ENCODE measurements around the gene RPIA. TPM values are rescaled to one million over a fixed set of nuclear protein-coding genes. Genes with fewer than 3 reads are reported as not detected.
A peak's percentile ranks its signal among the peaks of the same experiment; 100 is the strongest.

Gene RPIA
- total and polyA plus RNA-seq, 8 donors, result 16.0 to 35.2 (median 31.9) TPM

DNA sequence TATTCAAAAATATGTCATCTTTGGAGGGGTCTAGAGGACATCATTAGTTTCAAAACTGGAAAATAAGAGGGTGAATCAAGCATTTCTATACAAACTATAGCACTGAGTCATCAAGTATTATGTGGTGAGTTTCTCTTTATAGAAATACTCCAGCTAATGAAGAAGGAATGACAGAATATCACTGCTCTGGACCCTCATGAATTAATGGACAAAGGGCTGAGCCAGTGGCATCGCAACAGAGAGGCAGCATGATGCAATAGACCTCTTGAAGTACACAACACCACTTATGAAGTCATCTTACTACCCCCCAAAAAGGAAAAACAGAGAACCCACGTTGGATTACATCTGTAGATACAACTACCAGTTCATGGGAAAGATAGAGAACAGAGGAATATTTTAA, 36.8 kb upstream of the RPIA start:
- Histone ChIP-seq H3K9me3 (no peaks in the 10 kb centered on the region), H3K4me1 (peaks cover 5% of the 10 kb centered on the region in 2 donors), H3K27me3 (no peaks in the 10 kb centered on the region), H3K27ac (no peak overlapping the region), H3K4me3 (no peak overlapping the region), H3K36me3 (no peaks in the 10 kb centered on the region)
- TF ChIP-seq, protein P1, sequence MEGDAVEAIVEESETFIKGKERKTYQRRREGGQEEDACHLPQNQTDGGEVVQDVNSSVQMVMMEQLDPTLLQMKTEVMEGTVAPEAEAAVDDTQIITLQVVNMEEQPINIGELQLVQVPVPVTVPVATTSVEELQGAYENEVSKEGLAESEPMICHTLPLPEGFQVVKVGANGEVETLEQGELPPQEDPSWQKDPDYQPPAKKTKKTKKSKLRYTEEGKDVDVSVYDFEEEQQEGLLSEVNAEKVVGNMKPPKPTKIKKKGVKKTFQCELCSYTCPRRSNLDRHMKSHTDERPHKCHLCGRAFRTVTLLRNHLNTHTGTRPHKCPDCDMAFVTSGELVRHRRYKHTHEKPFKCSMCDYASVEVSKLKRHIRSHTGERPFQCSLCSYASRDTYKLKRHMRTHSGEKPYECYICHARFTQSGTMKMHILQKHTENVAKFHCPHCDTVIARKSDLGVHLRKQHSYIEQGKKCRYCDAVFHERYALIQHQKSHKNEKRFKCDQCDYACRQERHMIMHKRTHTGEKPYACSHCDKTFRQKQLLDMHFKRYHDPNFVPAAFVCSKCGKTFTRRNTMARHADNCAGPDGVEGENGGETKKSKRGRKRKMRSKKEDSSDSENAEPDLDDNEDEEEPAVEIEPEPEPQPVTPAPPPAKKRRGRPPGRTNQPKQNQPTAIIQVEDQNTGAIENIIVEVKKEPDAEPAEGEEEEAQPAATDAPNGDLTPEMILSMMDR (IDR thresholded peaks at IDR 0.05), result no peak
- no peak for DNase-seq
- intact Hi-C loops (cut with DNase I), result no loop called here
- ATAC-seq, result no peak

DNA sequence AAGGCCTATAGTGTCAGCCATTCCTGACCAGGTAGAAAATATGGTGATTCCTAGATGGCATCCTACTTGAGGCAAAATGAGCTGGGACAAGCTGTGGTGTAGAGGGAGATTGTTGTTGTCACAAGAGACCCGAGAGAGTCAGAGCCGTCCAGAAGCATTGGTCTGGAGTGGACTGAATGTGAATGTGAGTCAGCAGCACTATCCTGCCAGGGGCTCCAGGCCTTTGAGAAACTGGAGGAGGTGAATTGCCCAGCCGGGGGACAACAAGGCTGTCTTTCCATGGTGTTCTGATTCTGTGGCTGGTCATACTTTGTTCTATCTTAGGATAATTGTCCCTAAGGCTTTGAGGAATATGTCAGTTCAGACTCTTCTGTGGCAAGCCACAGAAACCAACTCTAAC, 34.8 kb upstream of the RPIA start:
- TF ChIP-seq, protein P1 (IDR thresholded peaks at IDR 0.05), result no peak
- no peak overlapping the region for H3K27ac ChIP-seq
- no peaks in the 10 kb centered on the region for H3K36me3 ChIP-seq
- no peak for ATAC-seq
- no peaks in the 10 kb centered on the region for H3K27me3 ChIP-seq
- intact Hi-C loops (cut with DNase I), result no loop called here
- no peak for DNase-seq
- no peaks in the 10 kb centered on the region for H3K9me3 ChIP-seq
- peaks cover 5% of the 10 kb centered on the region in 2 donors for H3K4me1 ChIP-seq
- H3K4me3 ChIP-seq, result no peak overlapping the region

DNA sequence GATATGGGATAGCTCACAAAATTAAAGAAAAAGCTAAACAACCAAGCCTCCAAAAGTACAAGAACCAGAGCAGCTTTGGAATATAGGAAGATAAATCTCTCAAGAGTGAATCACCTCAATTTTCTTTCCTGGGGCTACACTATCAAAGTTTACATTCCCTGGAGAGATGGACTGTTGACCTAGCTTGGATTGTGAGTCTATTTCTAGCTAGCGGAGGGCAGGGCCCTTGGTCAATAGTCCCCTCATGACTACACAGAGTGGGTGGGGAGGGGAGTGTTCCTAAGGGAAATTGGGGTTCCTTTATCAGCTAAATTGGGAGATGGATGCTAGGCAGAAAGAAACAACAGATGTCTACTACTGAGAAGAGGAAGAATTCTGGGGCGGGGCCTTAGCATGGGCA, 34.3 kb upstream of the RPIA start:
- peaks cover 5% of the 10 kb centered on the region in 2 donors for H3K4me1 ChIP-seq
- no peaks in the 10 kb centered on the region for H3K27me3 ChIP-seq
- H3K9me3 ChIP-seq, result no peaks in the 10 kb centered on the region
- ATAC-seq, result no peak
- TF ChIP-seq, protein P1 (IDR thresholded peaks at IDR 0.05), result no peak
- H3K27ac ChIP-seq, result no peak overlapping the region
- DNase-seq, result no peak
- H3K4me3 ChIP-seq, result no peak overlapping the region
- intact Hi-C loops (cut with DNase I), result no loop called here
- H3K36me3 ChIP-seq, result no peaks in the 10 kb centered on the region

DNA sequence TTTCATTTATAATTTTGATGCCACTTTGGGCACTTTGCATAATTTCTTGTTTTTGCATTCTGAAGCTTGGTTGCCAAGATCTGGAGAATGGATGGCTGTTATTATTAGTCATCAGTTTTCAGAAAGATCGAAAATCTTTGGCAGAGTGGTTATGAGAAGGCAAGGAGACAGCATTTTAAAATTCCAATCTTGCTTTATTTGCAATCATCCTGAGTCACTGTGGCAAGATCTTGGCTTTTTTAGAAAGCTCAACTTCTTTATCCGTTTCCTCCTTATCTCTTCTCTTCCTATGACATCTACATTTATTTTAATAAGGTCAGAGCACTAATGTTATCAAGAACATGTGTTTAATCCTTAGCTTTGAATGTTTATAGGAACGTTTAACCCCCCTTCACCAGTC, 33.1 kb upstream of the RPIA start:
- TF ChIP-seq, protein P1 (IDR thresholded peaks at IDR 0.05), result no peak
- Histone ChIP-seq H3K4me3 (no peak overlapping the region), H3K4me1 (peaks cover 5% of the 10 kb centered on the region in 2 donors), H3K9me3 (no peaks in the 10 kb centered on the region), H3K27me3 (no peaks in the 10 kb centered on the region), H3K27ac (peak overlapping the region in 1 of 2 donors; percentile 49), H3K36me3 (no peaks in the 10 kb centered on the region)
- intact Hi-C loops (cut with DNase I), result no loop called here
- no peak for DNase-seq
- no peak for ATAC-seq

DNA sequence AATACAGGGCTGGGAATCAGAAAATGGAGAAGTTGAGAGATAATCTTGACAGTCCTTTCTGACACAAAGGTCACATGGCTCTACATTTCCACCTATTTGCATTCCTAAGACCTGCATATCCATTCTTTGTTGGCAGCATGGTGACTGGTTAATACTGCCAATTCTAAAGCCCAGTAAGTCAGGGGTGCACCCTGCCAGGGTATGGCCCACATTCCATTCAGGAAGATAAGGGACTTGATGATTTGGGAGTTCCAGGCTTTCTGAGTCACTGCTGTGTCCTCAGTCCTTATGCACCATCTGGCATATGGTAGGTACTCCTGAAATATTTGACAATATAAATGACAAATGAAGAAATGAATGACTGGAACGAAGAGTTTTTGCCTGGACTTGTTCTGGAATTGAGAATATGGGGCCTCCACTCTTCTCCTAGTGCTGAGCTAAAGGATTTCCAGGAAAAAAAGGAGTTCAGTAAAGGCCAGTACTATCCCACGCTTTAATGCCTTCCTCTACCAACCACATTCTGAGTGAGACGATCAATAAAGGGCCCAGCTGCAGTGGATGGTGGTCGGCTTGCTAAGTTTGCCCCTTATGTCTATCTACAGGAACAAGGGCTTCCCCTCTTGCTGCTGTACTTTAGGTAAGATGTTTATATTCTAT, 32.5 kb upstream of the RPIA start:
- no peak overlapping the region for H3K4me3 ChIP-seq
- peaks cover 5% of the 10 kb centered on the region in 2 donors for H3K4me1 ChIP-seq
- intact Hi-C loops (cut with DNase I), result no loop called here
- ATAC-seq (peak; percentile 39), DNase-seq (no peak)
- H3K27me3 ChIP-seq, result no peaks in the 10 kb centered on the region
- H3K9me3 ChIP-seq, result no peaks in the 10 kb centered on the region
- TF ChIP-seq, protein P1 (IDR thresholded peaks at IDR 0.05), result no peak
- H3K36me3 ChIP-seq, result no peaks in the 10 kb centered on the region
- H3K27ac ChIP-seq, result peak overlapping the region; percentile 45 to 49

All from left lung (tissue), 10 donors.